DMS79 (cell line): ENCODE results near the gene CALML6.

Experiments
- DNase-seq: peaks from one replicate; lab custom pipeline; 2025; lab: John Stamatoyannopoulos, UW

CALML6 gene

GRCh38 chr1:1911350-1912041, 3.6 kb upstream of the CALML6 start:
- DNase-seq: no peak

- DNase-seq: no peak
Measured at GRCh38 chr1:1914101-1914970, 724 bp upstream of the CALML6 start.

GRCh38 chr1:1915911-1916840, 1.1 kb downstream of the CALML6 start:
- no peak for DNase-seq

- DNase-seq: no peak
Measured at GRCh38 chr1:1916851-1917251, 1.8 kb downstream of the CALML6 start.

GRCh38 chr1:1917304-1917976, 2.4 kb downstream of the CALML6 start:
- no peak for DNase-seq

GRCh38 chr1:1917995-1918900, 3.2 kb downstream of the CALML6 start:
- DNase-seq: no peak

GRCh38 chr1:1918901-1919303, 3.8 kb downstream of the CALML6 start, which contains the start of gene TMEM52:
TMEM52 (minus strand) TSS chr1:1919279; CDS start chr1:1919265, 14 bp downstream.
- no peak for DNase-seq

GRCh38 chr1:1919304-1920056, 4.4 kb downstream of the CALML6 start:
- DNase-seq: peak; percentile 98

- no peak for DNase-seq
Measured at GRCh38 chr1:1920057-1920607, 5.1 kb downstream of the CALML6 start.

- DNase-seq: no peak
Measured at GRCh38 chr1:1920608-1921458, 5.8 kb downstream of the CALML6 start.

GRCh38 chr1:1921459-1921862, 6.4 kb downstream of the CALML6 start:
- DNase-seq: no peak

GRCh38 chr1:1921901-1922701, 7.0 kb downstream of the CALML6 start:
- DNase-seq: no peak

- no peak for DNase-seq
Measured at GRCh38 chr1:1922702-1922955, 7.6 kb downstream of the CALML6 start.

GRCh38 chr1:1922956-1923833, 8.1 kb downstream of the CALML6 start:
- DNase-seq: no peak

GRCh38 chr1:1924386-1924785, 9.3 kb downstream of the CALML6 start:
- DNase-seq: no peak

GRCh38 chr1:1924849-1925248, 9.8 kb downstream of the CALML6 start:
- no peak for DNase-seq
